DMS53 (cell line): ENCODE results near the gene ZNF627.
"Not testable (repeated sequence)": the region's sequence is repeated elsewhere in the genome, so short reads cannot be mapped to it uniquely, and the experiment has no call there.

ENCODE experiments used
- DNase-seq: peaks from one replicate; lab custom pipeline; 2025; lab: John Stamatoyannopoulos, UW

The ZNF627 gene

DNA sequence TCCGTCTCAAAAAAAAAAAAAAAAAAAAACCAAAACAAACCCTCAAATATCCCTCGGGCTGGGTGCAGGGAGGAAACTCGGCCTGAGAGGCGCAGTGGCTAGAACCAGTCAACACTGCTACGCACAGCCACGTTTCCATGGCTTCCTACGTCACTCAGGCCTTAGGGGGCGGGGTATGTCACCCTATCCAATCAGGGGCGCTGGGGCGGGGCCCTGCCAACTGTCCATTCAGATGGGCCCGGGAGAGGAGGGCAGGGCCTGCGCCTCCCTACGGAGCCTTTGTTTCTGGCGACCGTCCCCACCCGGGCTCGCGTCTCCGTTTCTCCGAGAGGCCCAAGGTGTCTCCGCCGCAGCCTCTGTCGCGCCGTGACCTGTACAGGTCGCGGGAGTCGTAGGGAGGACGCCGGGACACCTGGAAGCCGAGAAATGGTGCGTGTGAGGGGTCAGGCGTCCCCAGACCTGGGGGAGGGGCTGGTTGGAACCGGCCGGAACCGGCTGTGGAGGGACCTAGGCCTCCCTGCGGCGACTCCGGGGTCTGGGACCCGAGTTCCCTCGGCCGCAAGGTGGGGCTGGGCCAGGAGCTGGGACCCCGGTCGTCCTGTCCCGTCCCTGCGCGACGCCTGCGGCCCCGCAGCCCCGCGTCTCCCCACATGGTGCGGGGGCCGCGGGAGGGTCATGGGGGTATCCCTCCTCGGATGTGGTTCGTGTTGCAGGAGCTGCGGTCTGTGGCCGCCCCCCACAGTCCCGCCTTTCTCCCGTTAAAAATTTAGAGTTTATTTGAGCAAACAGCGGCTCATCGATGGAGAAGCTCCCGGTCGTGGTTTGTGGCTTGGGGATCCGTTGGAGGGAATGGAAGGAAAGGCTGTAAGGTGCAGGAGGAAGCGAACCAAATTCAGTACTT lies at the start of gene ZNF627:
TSS of gene ZNF627 (plus strand) at position 282 of the 901 bp plus-strand sequence. CDS start at position 427, 145 bp downstream.
- DNase-seq = peak; percentile 99

DNA sequence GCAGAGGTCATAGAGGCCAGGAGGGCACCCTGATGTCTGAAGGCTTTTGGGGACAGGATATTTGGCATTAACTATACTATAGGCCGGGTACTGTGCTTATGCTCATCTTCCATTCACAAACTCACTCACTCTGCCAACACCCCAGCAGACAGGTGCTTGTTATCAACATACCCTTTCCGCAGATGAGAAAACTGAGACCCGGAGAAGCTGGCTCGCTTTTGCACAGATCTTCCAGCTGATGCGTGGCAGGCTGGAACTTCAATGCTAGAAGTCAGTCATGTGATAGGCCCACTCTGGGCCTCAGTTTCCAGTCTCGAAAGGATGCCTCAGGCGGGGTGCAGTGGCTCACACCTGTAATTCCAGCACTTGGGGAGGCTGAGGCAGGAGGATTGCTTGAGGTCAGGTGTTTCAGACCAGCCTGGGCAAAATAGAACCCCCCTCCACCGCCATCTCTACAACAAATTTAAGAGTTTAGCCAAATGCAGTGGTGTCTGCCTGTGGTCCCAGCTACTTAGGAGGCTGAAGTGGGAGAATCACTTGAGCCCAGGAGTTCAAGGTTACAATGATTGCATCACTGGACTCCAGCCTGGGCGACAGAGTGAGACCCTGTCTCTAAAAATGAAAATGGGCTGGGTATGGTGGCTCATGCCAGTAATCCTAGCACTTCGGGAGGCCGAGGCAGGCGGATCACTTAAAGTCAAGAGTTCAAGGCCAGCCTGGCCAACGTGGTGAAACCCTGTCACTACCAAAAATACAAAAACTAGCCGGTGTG lies 49.2 kb upstream of the ZNF627 start:
- no peak for DNase-seq

DNA sequence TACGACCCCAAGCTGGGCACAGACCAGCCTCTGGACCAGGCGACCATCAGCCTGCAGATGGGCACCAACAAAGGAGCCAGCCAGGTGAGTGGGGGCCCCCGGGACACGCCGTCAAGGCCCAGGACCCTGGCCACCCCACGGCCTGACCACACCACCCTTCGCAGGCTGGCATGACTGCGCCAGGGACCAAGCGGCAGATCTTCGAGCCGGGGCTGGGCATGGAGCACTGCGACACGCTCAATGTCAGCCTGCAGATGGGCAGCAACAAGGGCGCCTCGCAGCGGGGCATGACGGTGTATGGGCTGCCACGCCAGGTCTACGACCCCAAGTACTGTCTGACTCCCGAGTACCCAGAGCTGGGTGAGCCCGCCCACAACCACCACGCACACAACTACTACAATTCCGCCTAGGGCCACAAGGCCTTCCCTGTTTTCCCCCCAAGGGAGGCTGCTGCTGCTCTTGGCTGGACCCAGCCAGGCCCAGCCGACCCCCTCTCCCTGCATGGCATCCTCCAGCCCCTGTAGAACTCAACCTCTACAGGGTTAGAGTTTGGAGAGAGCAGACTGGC lies 47.8 kb upstream of the ZNF627 start:
- DNase-seq = no peak

DNA sequence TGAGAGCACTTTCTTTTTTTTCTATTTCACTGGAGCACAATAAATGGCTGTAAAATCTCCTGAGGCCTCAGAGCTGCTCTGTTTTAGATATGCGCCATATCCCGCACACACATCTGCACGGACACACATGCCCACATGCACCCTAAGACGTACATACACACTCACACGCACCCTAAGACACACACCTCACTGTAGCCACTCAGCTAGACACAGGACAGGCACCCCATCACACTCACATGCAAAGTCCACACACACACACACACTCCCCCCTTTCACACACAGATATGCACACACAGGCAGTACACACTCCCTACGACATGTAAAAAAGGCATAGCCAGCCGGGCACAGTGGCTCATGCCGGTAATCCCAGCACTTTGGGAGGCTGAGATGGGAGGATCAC lies 47.0 kb upstream of the ZNF627 start:
- no peak for DNase-seq

DNA sequence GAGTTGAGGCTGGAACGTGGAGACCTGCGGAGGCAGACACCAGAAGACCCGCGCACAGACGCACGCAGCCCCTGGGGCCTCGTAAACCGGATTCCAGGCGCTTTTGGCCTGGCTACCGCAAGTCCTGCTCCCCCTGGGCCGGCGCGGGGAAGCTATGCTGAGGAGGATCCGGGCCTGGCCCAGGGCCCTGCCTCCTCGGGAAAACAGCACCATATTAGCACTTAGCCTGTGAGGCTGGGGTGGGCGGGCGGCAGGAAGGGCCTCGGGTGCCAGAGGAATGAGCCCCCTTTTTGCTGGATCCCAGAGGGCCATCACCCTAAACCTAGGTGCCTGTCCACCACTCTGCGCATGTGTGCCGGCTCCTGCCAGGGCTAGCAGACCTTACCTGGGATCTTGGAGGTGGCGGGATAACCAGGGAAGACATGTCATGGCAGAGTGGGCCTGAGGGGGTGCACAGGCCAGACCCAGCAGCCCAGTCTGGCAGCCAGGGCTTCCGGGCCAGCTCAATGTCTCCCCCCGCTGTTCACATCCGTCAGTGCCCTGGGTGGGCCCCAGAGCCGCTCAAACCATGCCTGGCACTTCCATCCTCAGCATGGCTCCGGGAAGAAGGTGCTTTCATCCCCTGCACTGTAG lies 45.6 kb upstream of the ZNF627 start:
- DNase-seq = peak; percentile 27

DNA sequence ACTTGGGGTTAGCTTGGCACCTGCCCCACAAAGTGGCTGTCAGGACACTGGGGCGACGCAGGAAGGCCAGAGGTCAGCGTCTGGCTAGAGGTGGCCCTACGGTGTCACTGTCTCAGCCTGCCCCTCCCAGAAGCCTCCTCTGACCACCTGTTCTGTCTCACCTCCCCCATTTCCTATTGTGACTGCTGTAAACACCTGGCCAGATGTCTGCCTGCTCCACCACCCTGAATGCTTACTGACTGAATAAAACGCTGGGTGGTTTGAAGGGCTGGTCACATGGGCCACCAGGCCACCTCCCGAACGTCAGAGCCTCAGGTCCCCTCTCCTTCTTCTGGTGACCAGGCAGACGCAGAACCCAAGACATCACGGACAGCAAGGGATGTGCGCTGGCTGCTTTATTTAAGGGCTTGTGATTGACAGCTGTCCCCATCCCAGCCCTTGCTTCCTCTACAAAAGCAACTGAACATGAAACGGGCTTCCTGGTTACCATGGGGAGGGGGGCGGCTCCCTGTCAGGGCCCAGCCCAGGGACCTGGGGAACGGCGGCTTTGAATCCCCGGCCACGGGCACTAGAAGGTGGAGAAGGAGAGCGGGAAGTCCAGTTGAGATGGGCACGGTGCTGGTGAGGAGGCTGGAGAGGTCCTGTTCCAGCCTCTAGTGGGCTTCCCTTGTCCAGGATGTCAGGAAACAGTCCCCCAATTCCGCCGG lies 44.5 kb upstream of the ZNF627 start:
- no peak for DNase-seq

DNA sequence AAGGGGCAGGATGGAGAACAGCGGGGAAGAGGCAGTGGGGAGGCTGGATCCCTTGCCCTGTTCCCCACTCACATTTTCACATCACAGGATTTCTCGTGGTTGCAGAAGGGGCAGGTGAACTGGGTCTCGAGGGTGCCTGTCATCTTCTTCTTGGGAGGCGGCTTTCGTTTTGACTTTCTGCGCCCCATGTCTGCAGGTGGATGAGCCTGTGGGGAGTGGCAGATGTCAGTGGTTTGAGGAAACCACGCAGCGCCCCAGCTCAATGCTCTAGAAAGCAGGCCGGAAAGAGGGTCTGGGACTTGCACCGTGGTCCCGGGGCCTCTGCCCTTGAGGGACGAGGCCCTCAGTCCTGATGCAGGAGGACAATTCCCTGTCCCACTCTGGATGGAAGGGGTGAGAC lies 43.1 kb upstream of the ZNF627 start:
- DNase-seq = no peak

DNA sequence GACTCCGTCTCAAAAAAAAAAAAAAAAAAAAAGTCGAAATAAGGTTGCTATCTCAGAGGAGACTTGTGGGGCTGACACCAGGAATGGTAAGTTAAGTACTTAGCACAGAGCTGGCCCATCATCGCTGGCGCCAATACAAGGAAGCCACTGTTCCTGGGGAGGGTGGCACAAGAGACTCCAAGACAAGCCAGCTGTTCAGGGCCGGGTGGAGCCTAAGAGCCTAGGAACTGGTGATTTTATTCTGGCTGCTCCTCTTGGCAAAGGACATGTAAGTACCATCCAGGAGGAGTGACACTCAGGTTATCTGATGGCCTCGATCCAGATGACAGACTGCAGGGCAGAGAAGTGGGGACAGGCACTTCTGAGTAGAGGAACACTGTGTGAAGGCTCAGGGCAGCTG lies 42.0 kb upstream of the ZNF627 start:
- no peak for DNase-seq

DNA sequence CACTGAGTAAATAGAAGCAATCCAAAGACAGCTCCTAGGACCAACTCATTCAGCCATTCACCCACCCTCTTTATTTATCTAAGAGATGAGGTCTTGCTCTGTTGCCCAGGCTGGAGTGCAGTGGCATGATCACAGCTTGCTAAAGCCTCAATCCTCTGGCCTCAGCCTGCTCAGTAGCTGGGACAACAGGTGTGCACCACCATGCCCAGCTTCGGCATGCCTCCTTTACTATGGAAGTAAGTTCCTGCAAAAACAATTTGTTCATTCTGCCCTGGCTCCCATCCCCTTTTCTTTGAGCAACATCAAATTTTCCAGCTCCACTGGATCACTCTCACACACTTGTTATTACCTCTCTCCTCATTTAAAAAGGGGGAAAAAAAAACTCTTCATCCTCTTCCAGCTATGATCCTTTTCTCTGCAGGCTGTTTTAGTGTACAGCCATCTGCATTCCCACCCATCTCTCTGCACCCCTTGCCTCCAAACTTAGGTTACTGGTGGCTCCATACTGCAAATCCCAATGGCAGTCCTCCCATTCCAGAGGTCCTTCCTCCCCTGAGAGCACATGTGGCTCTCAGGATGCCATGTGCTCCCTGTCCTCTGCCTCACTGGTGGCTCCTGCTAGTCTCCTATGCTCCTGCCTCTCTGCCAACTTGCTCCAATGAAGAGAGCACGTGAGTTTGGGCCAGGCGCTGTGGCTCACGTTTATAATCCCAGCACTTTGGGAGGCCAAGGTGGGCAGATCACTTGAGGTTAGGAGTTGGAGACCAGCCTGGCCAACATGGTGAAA lies 40.5 kb upstream of the ZNF627 start:
- no peak for DNase-seq

DNA sequence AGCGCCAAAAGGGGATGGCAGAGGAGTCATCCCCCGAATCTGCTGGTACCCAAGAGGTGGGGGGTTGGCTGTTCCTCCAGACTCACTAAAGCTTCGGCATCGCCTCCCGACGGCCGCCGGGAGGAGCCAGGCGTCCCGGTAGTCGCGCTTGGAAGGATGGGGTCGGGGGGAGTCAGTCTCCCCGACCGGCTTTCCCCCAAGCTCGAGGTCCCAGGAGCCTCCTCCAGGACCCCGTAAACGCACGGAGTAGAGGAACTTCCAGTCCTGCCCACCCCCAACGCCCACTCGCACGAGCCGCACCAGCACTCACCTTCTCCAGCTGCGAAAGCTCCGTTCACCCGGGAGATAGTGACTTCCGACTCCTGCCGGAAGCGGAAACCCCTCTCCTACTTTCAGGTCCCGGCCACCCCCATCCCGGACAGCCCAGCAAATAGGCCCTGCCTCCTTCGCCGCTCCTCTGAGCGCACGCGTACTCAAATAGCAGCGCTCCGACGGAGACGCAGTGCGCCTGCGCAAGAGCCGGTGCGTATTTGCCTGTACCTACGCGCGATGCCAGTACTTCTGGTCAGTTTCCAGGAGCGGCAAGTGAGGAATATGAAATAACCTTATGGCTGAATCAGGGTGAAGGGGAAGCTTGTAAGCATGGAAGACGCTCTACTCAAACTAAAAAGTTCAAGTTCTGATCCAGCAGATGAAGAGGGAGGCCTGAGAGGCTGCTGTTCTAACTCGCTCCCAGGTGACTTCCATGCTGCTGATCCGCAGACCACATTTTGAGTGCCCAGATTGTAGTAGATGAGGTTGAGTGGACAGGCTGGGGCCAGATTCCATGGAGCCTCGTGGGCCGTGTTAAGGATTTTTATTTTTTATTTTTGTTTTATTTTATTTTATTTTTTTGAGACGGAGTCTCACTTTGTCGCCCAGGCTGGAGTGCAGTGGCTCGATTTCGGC lies 38.1 kb upstream of the ZNF627 start, which contains the start of gene ELOF1:
TSS of gene ELOF1 (minus strand) at position 350 of the 948 bp plus-strand sequence. CDS start 4,883 bp downstream, outside the sequence.
- peak; percentile 98 for DNase-seq

DNA sequence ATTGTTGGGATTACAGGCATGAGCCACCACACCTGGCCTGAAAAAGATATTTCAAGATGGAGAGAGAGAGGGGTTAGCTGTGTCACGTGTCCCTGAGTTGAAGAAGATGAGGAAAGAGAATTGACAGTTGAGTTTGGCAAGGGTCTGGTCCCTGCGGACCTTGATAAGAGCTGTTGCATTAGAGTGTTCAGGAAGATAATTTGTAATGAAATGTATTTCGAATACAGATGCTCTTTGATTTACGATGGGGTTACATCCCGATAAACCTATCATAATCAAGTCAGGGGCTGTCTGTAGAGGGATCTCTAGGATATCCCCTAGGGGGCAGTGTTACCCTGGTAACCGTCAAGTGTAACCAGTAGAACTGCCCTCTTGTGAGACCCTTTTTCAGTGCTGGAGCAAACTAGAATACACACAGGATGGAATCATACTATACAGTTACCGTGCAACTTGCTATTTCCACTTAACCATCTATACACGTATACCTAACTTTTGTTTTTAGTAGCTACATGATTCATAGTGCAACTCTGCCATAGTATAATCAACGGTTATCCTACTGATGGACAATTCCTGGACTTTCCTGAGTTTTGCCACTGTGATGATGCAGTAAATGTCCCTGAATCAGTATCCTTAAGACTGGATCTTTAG lies 36.8 kb upstream of the ZNF627 start:
- peak; percentile 78 for DNase-seq

DNA sequence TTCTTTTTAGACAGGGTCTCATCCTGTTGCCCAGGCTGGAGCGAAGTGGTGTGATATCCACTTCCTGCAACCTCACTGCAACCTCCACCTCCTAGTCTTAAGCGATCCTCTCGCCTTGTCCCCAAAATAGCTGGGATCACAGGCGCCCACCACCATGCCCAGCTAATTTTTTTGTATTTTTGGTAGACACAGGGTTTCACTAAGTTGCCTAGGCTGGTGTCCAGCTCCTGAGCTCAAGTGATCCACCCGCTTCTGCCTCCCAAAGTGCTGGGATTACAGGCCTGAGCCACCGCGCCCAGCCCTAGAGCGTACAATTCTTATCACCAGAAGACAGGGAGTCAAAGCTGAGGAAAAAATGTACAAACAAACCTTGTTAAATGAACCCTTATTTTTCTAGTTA lies 33.8 kb upstream of the ZNF627 start:
- no peak for DNase-seq

DNA sequence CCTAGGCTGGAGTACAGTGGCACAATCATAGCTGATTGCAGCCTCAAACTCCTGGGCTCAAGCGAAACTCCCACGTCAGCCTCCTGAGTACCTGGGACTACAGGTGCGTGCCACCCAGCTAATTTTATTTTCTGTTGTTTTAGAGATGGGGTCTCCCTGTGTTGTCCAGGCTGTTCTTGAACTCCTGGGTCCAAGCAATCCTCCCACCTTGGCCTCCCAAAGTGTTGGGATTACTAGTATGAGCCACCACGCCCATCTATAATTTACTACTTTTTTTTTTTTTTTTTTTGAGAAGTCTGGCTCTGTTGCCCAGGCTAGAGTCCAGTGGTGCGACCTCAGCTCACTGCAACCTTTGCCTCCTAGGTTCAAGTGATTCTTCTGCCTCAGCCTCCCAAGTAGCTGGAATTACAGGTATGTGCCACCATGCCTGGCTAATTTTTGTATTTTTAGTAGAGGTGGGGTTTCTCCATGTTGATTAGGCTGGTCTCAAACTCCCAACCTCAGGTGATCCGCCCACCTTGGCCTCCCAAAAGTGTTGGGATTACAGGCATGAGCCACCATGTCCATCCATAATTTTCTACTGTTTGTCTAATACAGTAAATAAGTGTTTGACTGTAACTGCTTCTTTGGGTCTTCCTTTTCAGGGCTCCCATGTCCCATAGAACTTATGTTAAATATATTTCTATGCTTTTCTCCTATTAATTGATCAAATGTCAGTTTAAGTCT lies 33.0 kb upstream of the ZNF627 start:
- not testable (repeated sequence) for DNase-seq

DNA sequence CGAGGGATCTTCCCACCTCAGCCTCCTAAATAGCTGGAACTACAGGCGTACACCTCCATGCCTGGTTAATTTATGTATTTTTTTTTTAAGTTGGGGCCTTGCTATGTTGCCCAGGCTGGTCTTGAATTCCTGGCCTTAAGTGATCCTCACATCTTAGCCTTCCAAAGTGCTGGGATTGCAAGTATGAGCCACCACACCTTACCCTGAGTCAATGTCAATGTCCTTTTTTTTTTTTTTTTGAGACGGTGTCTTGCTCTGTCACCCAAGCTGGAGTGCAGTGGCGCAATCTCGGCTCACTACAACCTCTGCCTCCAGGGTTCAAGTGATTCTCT lies 31.7 kb upstream of the ZNF627 start:
- not testable (repeated sequence) for DNase-seq

DNA sequence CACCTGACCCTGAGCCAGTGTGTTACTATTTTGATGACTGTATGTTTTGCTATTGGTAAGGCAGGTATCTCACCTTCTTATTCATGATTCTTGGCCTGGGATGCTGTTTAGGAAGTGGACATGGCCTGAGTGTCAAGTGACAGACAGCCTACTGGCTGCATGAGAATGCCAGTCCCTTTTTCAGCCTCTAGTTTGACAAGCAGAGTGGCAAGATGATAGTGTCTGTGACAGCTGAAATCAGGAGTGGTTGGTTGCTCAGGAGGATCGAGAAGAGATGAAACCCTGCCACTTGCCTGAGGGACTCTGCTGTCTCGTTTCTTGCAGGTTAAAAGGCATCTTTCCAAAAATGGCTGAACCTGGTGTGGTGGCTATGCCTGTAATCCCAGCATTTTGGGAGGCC lies 31.1 kb upstream of the ZNF627 start:
- DNase-seq = no peak

DNA sequence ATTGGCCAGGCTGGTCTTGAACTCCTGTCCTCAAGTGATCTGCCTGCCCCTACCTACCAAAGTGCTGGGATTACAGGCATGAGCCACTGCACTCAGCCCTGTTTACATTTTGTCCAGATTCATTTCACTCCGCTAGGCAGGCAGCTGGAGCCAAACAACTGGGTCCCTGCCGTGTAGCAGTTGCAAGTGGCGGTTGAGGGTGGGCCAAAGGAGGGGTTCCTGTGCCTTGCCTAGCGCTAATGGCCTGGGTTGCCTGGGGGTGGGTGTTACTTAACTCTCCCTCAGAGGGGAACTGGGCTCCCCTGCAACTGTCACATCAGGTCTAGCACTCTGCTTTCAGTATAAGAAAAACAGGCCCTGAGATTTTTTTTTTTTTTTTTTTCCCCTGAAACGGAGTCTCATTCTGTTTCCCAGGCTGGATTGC lies 27.2 kb upstream of the ZNF627 start:
- DNase-seq = no peak

DNA sequence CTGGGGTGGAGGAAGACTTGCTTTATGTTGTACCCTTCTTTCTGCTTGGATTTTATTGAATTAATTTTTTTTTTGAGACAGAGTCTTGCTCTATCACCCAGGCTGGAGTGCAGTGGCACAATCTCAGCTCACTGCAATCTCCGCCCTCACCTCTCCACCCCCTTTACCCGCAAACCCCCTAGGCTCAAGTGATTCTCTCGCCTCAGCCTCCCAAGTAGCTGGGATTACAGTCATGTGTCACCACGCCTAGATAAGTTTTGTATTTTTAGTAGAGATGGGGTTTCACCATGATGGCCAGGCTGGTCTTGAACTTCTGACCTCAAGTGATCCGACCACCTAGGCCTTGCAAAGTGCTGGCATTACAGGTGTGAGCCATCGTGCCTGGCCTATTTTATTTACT lies 23.9 kb upstream of the ZNF627 start:
- DNase-seq = not testable (repeated sequence)

DNA sequence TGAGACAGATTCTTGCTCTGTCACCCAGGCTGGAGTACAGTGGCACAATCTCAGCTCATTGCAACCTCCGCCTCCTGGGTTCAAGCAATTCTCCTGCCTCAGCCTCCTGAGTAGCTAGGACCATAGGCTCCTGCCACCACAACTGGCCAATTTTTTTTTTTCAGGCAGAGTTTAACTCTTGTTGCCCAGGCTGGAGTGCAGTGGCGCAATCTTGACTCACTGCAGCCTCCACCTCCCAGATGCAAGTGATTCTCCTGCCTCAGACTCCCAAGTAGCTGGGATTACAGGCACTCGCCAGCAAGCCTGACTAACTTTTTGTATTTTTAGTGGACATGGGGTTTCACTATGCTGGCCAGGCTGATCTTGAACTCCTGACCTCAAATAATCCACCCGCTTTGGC lies 23.5 kb upstream of the ZNF627 start:
- DNase-seq = not testable (repeated sequence)
